ENCODE measurements around the gene KRT80.

The KRT80 gene

GRCh38 chr12:52141875-52142274 is 49.9 kb downstream of the KRT80 start:
- Histone ChIP-seq H3K4me3 (ENCODE audit: extremely low read depth, insufficient read depth, low read length, poor library complexity, severe bottlenecking) (no peak overlapping the region), H3K4me1 (ENCODE audit: control insufficient read depth, insufficient read depth, low read length, poor library complexity, severe bottlenecking) (peaks cover 30% of the 10 kb centered on the region), H3K9me3 (ENCODE audit: control insufficient read depth, low read length) (no peaks in the 10 kb centered on the region), H3K36me3 (ENCODE audit: control insufficient read depth, insufficient read depth, low read length) (no peaks in the 10 kb centered on the region), H3K27ac (ENCODE audit: low read depth, low read length, severe bottlenecking) (no peak overlapping the region)
- WGBS, 2 experiments (ENCODE audit: insufficient coverage in 2 of 2), result 92% methylated on average over 6 to 8 of the region's 8 CpGs

- H3K9me3 ChIP-seq (ENCODE audit: control insufficient read depth, low read length), result no peaks in the 10 kb centered on the region
- peaks cover 25% of the 10 kb centered on the region for H3K4me1 ChIP-seq (ENCODE audit: control insufficient read depth, insufficient read depth, low read length, poor library complexity, severe bottlenecking)
- no peaks in the 10 kb centered on the region for H3K36me3 ChIP-seq (ENCODE audit: control insufficient read depth, insufficient read depth, low read length)
- no peak overlapping the region for H3K4me3 ChIP-seq (ENCODE audit: extremely low read depth, insufficient read depth, low read length, poor library complexity, severe bottlenecking)
- WGBS, 2 experiments (ENCODE audit: insufficient coverage in 2 of 2), result 85 to 91% methylated on average over 2 to 4 of the region's 4 CpGs
- no peak overlapping the region for H3K27ac ChIP-seq (ENCODE audit: low read depth, low read length, severe bottlenecking)
These were observed 50.5 kb downstream of the KRT80 start for GRCh38 chr12:52141306-52141705.

GRCh38 chr12:52139579-52140062 is 52.2 kb downstream of the KRT80 start:
- H3K4me3 ChIP-seq (ENCODE audit: extremely low read depth, insufficient read depth, low read length, poor library complexity, severe bottlenecking), result no peak overlapping the region
- H3K9me3 ChIP-seq (ENCODE audit: control insufficient read depth, low read length), result no peaks in the 10 kb centered on the region
- peaks cover 8% of the 10 kb centered on the region for H3K4me1 ChIP-seq (ENCODE audit: control insufficient read depth, insufficient read depth, low read length, poor library complexity, severe bottlenecking)
- no peaks in the 10 kb centered on the region for H3K36me3 ChIP-seq (ENCODE audit: control insufficient read depth, insufficient read depth, low read length)
- H3K27ac ChIP-seq (ENCODE audit: low read depth, low read length, severe bottlenecking), result no peak overlapping the region
- 21 to 26% methylated on average over 4 of the region's 5 CpGs for WGBS, 2 experiments (ENCODE audit: insufficient coverage in 2 of 2)

DNA sequence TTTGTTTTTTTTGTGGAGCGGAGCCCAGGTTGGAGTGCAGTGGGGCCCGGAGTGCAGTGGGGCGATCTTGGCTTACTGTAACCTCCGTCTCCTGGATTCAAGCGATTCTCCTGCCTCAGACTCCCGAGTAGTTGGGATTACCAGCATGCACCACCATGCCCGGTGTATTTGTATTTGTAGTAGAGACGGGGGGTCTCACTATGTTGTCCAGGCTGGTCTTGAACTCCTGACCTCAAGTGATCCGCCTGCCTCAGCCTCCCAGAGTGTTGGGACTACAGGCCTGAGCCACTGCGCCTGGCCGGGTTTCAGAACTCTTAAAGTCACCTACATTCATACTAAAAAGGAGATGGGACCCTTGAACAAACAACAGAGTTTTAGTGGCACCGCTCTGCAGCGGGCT is 52.7 kb downstream of the KRT80 start:
- H3K27ac ChIP-seq (ENCODE audit: low read depth, low read length, severe bottlenecking), result no peak overlapping the region
- H3K36me3 ChIP-seq (ENCODE audit: control insufficient read depth, insufficient read depth, low read length), result no peaks in the 10 kb centered on the region
- WGBS, 2 experiments (ENCODE audit: insufficient coverage in 2 of 2), result 81 to 93% methylated on average over 10 to 12 of the region's 13 CpGs
- no peaks in the 10 kb centered on the region for H3K9me3 ChIP-seq (ENCODE audit: control insufficient read depth, low read length)
- no peak overlapping the region for H3K4me3 ChIP-seq (ENCODE audit: extremely low read depth, insufficient read depth, low read length, poor library complexity, severe bottlenecking)
- H3K4me1 ChIP-seq (ENCODE audit: control insufficient read depth, insufficient read depth, low read length, poor library complexity, severe bottlenecking), result peaks cover 7% of the 10 kb centered on the region

- no peaks in the 10 kb centered on the region for H3K9me3 ChIP-seq (ENCODE audit: control insufficient read depth, low read length)
- H3K36me3 ChIP-seq (ENCODE audit: control insufficient read depth, insufficient read depth, low read length), result no peaks in the 10 kb centered on the region
- H3K27ac ChIP-seq (ENCODE audit: low read depth, low read length, severe bottlenecking), result no peak overlapping the region
- WGBS, 2 experiments (ENCODE audit: insufficient coverage in 2 of 2), result 91 to 100% methylated on average over 3 of the region's 5 CpGs
- H3K4me1 ChIP-seq (ENCODE audit: control insufficient read depth, insufficient read depth, low read length, poor library complexity, severe bottlenecking), result peaks cover 7% of the 10 kb centered on the region
- no peak overlapping the region for H3K4me3 ChIP-seq (ENCODE audit: extremely low read depth, insufficient read depth, low read length, poor library complexity, severe bottlenecking)
These were observed 54.1 kb downstream of the KRT80 start for GRCh38 chr12:52137746-52138145.

- Histone ChIP-seq H3K4me3 (ENCODE audit: extremely low read depth, insufficient read depth, low read length, poor library complexity, severe bottlenecking) (no peak overlapping the region), H3K4me1 (ENCODE audit: control insufficient read depth, insufficient read depth, low read length, poor library complexity, severe bottlenecking) (no peaks in the 10 kb centered on the region), H3K27ac (ENCODE audit: low read depth, low read length, severe bottlenecking) (no peak overlapping the region), H3K9me3 (ENCODE audit: control insufficient read depth, low read length) (no peaks in the 10 kb centered on the region), H3K36me3 (ENCODE audit: control insufficient read depth, insufficient read depth, low read length) (no peaks in the 10 kb centered on the region)
- 94 to 96% methylated on average over 3 of the region's 3 CpGs for WGBS, 2 experiments (ENCODE audit: insufficient coverage in 2 of 2)
These were observed 59.1 kb downstream of the KRT80 start for GRCh38 chr12:52132754-52133161.

- Histone ChIP-seq H3K4me1 (ENCODE audit: control insufficient read depth, insufficient read depth, low read length, poor library complexity, severe bottlenecking) (peaks cover 5% of the 10 kb centered on the region), H3K4me3 (ENCODE audit: extremely low read depth, insufficient read depth, low read length, poor library complexity, severe bottlenecking) (no peak overlapping the region), H3K36me3 (ENCODE audit: control insufficient read depth, insufficient read depth, low read length) (no peaks in the 10 kb centered on the region), H3K9me3 (ENCODE audit: control insufficient read depth, low read length) (no peaks in the 10 kb centered on the region), H3K27ac (ENCODE audit: low read depth, low read length, severe bottlenecking) (no peak overlapping the region)
- WGBS, 2 experiments (ENCODE audit: insufficient coverage in 2 of 2), result 50 to 61% methylated on average over 4 of the region's 5 CpGs
These were observed 61.1 kb downstream of the KRT80 start for GRCh38 chr12:52130711-52131110.

GRCh38 chr12:52127683-52128450 is 63.9 kb downstream of the KRT80 start:
- WGBS, 2 experiments (ENCODE audit: insufficient coverage in 2 of 2), result 90 to 95% methylated on average over 6 to 7 of the region's 10 CpGs
- Histone ChIP-seq H3K27ac (ENCODE audit: low read depth, low read length, severe bottlenecking) (no peak overlapping the region), H3K4me3 (ENCODE audit: extremely low read depth, insufficient read depth, low read length, poor library complexity, severe bottlenecking) (no peak overlapping the region), H3K4me1 (ENCODE audit: control insufficient read depth, insufficient read depth, low read length, poor library complexity, severe bottlenecking) (peaks cover 11% of the 10 kb centered on the region), H3K9me3 (ENCODE audit: control insufficient read depth, low read length) (no peaks in the 10 kb centered on the region), H3K36me3 (ENCODE audit: control insufficient read depth, insufficient read depth, low read length) (no peaks in the 10 kb centered on the region)

- Histone ChIP-seq H3K4me1 (ENCODE audit: control insufficient read depth, insufficient read depth, low read length, poor library complexity, severe bottlenecking) (peaks cover 11% of the 10 kb centered on the region), H3K36me3 (ENCODE audit: control insufficient read depth, insufficient read depth, low read length) (no peaks in the 10 kb centered on the region), H3K4me3 (ENCODE audit: extremely low read depth, insufficient read depth, low read length, poor library complexity, severe bottlenecking) (no peak overlapping the region), H3K9me3 (ENCODE audit: control insufficient read depth, low read length) (no peaks in the 10 kb centered on the region), H3K27ac (ENCODE audit: low read depth, low read length, severe bottlenecking) (peak overlapping the region; percentile 72)
- 84 to 90% methylated on average over 16 of the region's 21 CpGs for WGBS, 2 experiments (ENCODE audit: insufficient coverage in 2 of 2)
These were observed 64.9 kb downstream of the KRT80 start for GRCh38 chr12:52126605-52127578.

DNA sequence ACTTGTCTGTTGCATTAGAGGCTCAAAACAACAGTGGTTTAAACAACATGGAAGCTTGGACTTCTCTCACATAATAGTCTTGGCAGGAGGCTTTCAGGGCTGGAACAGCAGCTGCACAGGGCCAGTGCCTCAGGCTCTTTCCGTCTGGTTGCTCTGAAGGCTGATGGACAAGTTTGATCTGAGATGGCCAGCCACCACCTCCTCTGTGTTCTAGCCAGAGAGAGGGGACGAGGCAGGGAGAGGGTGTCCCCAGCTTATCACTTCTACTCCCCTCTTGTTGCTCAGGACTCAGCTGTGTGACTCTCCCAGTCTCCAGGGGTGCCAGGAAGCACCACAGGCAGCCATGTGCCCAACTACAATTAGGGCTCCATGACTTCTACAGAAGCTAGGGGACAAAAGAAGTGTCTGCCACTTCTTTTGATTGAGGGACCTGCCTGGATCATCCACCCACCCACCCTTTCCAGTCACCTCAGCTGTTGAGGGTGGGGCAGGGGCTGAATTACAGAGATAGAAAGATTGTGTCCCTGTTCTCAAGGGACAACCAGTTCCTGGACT is 65.7 kb downstream of the KRT80 start:
- WGBS, 2 experiments (ENCODE audit: insufficient coverage in 2 of 2), result 100% methylated on average over 1 of the region's 2 CpGs
- no peaks in the 10 kb centered on the region for H3K36me3 ChIP-seq (ENCODE audit: control insufficient read depth, insufficient read depth, low read length)
- H3K9me3 ChIP-seq (ENCODE audit: control insufficient read depth, low read length), result no peaks in the 10 kb centered on the region
- H3K27ac ChIP-seq (ENCODE audit: low read depth, low read length, severe bottlenecking), result peak overlapping the region; percentile 72
- H3K4me1 ChIP-seq (ENCODE audit: control insufficient read depth, insufficient read depth, low read length, poor library complexity, severe bottlenecking), result peaks cover 11% of the 10 kb centered on the region
- H3K4me3 ChIP-seq (ENCODE audit: extremely low read depth, insufficient read depth, low read length, poor library complexity, severe bottlenecking), result no peak overlapping the region

Measured in mesodermal cell (in vitro differentiated cells).